Left kidney (tissue), 2 donors: ENCODE results near the gene OAT. TPM values are rescaled to one million over a fixed set of nuclear protein-coding genes. Genes with fewer than 3 reads are reported as not detected.
"Not testable (repeated sequence)": the region's sequence is repeated elsewhere in the genome, so short reads cannot be mapped to it uniquely, and the experiment has no call there.

Source experiments
- DNase-seq: peaks from one replicate; pipeline ENCODE4 v3.0.0-alpha.2; 2013
- polyA plus RNA-seq: library from polyadenylated mRNA; unstranded; fragments of 120-200 nt; gene quantifications from one replicate; pipeline ENCODE4 v1.2.1, GENCODE V29; 2013; ENCODE audit not compliant: insufficient read length

The OAT gene
- polyA plus RNA-seq, 1 donor = 91.5 TPM

GRCh38 chr10:124380256-124380995 lies 38.3 kb downstream of the OAT start:
- DNase-seq = no peak

GRCh38 chr10:124379609-124380193 lies 39.0 kb downstream of the OAT start:
- no peak for DNase-seq

- DNase-seq = no peak
Observed at GRCh38 chr10:124378881-124379471, 39.7 kb downstream of the OAT start.

GRCh38 chr10:124378271-124378670 lies 40.5 kb downstream of the OAT start:
- no peak for DNase-seq

GRCh38 chr10:124377101-124377500 lies 41.6 kb downstream of the OAT start:
- no peak for DNase-seq

GRCh38 chr10:124376411-124376810 lies 42.3 kb downstream of the OAT start:
- DNase-seq = no peak

- DNase-seq = no peak
Observed at GRCh38 chr10:124375691-124376090, 43.0 kb downstream of the OAT start.

GRCh38 chr10:124375353-124375614 lies 43.4 kb downstream of the OAT start:
- no peak for DNase-seq

- no peak for DNase-seq
Observed at GRCh38 chr10:124374535-124375352, 44.0 kb downstream of the OAT start.

- no peak for DNase-seq
Observed at GRCh38 chr10:124372899-124373298, 45.8 kb downstream of the OAT start.

- no peak for DNase-seq
Observed at GRCh38 chr10:124370426-124370825, 48.3 kb downstream of the OAT start.

- DNase-seq = no peak
Observed at GRCh38 chr10:124369986-124370385, 48.7 kb downstream of the OAT start.

- not testable (repeated sequence) for DNase-seq
Observed at GRCh38 chr10:124369533-124369932, 49.2 kb downstream of the OAT start.

- DNase-seq = no peak
Observed at GRCh38 chr10:124369066-124369465, 49.7 kb downstream of the OAT start.

- DNase-seq = no peak
Observed at GRCh38 chr10:124367936-124368335, 50.8 kb downstream of the OAT start.

- no peak for DNase-seq
Observed at GRCh38 chr10:124367414-124367813, 51.3 kb downstream of the OAT start.

- DNase-seq = no peak
Observed at GRCh38 chr10:124366825-124367224, 51.9 kb downstream of the OAT start.

- no peak for DNase-seq
Observed at GRCh38 chr10:124366343-124366742, 52.4 kb downstream of the OAT start.

- DNase-seq = no peak
Observed at GRCh38 chr10:124364674-124365073, 54.0 kb downstream of the OAT start.

GRCh38 chr10:124362568-124362967 lies 56.2 kb downstream of the OAT start:
- no peak for DNase-seq

GRCh38 chr10:124359336-124359832 lies 59.3 kb downstream of the OAT start:
- no peak for DNase-seq

- no peak for DNase-seq
Observed at GRCh38 chr10:124357561-124357885, 61.2 kb downstream of the OAT start.
